ENCODE data around the gene RFT1.

Gene RFT1

DNA sequence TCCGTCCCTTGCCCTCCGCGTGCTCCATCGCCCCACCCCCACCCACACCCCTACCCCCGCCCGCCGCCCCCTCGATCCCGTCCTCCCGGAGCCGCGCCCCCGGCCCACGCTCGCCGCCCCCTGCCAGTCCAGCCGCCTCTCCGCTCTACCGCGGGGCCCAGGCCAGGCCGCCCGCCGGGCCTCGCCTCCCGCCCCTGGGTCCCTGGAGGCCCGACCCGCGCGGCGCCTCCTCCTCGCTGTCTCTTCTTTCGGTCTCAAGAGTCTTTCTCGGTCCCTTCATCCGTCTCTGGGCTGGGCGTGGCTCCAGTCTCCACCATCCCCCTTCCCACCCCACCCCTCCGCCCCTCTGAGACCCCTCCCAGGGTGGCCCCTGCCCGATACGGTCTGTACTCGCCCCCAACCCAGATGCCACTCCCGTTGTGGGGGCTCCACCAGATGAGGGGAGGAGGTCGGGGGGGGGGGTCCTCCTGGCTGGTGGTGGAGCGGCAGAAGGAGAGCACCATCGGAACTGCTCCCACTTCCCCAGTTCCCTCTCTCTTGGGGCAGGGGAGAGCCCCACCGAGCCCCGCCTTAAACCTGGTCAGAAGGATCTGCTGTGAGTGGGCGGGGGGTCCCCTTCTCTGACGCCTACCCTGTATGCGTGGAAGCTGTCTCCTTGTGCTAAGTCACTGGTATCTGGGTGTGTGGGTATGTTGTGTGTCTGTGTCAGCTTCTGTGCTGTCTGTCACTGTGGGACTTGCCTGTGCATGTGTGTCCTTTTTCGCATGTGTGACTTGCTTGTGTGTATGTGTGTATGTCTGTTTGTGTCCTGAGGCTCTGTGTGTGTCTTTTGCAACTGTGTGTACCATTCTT lies 31.8 kb upstream of the RFT1 start:
- TF ChIP-seq, protein P1, sequence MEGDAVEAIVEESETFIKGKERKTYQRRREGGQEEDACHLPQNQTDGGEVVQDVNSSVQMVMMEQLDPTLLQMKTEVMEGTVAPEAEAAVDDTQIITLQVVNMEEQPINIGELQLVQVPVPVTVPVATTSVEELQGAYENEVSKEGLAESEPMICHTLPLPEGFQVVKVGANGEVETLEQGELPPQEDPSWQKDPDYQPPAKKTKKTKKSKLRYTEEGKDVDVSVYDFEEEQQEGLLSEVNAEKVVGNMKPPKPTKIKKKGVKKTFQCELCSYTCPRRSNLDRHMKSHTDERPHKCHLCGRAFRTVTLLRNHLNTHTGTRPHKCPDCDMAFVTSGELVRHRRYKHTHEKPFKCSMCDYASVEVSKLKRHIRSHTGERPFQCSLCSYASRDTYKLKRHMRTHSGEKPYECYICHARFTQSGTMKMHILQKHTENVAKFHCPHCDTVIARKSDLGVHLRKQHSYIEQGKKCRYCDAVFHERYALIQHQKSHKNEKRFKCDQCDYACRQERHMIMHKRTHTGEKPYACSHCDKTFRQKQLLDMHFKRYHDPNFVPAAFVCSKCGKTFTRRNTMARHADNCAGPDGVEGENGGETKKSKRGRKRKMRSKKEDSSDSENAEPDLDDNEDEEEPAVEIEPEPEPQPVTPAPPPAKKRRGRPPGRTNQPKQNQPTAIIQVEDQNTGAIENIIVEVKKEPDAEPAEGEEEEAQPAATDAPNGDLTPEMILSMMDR (conservative IDR thresholded peaks at IDR 0.05) = no peak
- H3K27ac ChIP-seq = peak overlapping the region; percentile 99

DNA sequence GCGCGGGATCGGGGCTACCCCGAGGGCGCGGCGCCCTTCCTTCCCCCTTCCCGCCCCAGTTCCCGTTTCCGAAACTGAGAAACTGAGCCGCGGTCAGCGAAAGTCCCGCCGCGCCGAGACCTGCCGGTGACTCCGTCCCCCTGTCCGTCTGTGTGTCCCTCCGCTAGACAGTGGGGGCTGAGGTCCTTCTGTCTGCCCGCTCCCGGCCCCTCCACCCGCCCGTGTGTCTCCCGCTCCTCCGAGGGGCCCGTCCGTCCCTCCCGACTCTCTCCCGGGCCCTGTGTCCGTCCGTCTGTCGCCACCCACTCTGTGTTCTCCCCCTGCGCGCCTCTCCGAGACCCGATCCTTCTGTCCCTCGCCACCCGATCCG lies 31.2 kb upstream of the RFT1 start:
- TF ChIP-seq, protein P1 (conservative IDR thresholded peaks at IDR 0.05) = no peak
- peak overlapping the region; percentile 99 for H3K27ac ChIP-seq

DNA sequence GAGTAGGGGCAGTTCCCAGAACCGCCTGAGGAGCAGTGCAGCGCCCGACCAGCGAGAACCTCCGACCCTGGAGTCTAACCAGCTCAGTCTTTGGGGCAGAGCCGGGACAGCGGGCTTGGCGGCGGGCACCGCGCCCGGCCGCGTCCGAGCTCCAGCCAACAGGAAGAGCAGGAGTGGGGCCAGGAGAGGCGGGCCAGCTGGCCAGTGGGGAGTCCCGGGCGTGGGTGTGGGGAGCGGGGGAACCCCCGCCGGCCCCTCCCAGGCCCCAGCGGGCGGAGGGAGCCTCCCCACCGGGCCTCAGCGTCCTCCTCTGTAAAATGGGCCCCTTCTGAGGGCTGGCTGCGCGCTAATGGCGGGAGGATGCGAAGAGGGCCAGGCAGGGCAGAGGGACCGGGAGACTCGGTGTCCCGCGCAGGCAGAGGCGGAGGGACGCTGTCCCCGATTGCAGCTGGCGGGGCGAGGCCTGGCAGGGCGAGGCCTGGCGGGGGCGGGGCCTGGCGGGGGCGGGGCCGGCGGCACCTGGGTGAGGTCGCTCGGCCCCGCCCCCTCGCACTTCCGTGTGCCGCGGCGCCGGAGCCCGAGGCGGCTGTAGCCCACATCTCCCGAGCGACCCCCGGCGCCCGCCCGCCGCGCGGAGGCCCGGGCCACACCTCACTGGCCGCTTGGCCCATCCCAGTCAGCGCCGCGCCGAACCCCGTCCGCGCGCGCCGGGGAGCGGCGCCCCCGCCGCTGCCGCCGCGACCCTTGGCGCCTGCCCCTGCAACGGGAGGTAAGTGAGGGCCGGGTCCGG lies 30.6 kb upstream of the RFT1 start, which contains the start of gene PRKCD:
PRKCD (plus strand) TSS at position 550 of the 790 bp plus-strand sequence. CDS start 17,214 bp downstream, outside the sequence.
- peak within 1 kb of the TSS; percentile 99 for H3K27ac ChIP-seq
- TF ChIP-seq, protein P1 (conservative IDR thresholded peaks at IDR 0.05) = peak; percentile 71

DNA sequence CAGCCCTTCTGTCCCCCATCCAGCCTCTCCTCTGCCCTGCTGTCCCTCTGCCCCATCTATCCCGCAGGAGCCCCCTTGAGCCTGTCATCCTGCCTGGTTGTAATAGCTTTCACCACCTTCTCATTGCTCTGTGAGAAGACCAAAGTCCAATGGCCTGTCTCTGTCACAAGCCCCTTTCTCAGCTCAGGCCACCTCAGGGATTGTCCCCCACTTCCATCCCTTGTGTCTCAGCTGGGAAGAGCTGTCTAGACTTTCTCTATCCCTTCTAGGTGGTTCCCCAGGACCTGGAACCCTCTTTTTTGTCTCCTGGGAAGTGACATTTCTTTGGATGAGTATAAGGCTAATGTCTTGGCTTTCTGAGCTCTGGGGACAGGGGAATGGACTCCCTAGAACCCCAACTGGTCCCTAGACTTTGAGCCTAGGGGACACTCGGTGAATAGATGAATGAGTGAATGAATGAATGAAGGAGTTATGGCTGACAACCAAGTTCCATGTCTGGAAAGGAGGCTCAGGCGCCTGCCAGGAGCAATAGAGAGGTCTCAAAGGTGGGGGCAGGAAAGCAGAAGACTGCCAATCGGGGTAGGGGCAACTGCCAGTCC lies 29.9 kb upstream of the RFT1 start:
- TF ChIP-seq, protein P1 (conservative IDR thresholded peaks at IDR 0.05) = no peak; the same call in 1 of the 2 replicates
- H3K27ac ChIP-seq = peak overlapping the region; percentile 99

DNA sequence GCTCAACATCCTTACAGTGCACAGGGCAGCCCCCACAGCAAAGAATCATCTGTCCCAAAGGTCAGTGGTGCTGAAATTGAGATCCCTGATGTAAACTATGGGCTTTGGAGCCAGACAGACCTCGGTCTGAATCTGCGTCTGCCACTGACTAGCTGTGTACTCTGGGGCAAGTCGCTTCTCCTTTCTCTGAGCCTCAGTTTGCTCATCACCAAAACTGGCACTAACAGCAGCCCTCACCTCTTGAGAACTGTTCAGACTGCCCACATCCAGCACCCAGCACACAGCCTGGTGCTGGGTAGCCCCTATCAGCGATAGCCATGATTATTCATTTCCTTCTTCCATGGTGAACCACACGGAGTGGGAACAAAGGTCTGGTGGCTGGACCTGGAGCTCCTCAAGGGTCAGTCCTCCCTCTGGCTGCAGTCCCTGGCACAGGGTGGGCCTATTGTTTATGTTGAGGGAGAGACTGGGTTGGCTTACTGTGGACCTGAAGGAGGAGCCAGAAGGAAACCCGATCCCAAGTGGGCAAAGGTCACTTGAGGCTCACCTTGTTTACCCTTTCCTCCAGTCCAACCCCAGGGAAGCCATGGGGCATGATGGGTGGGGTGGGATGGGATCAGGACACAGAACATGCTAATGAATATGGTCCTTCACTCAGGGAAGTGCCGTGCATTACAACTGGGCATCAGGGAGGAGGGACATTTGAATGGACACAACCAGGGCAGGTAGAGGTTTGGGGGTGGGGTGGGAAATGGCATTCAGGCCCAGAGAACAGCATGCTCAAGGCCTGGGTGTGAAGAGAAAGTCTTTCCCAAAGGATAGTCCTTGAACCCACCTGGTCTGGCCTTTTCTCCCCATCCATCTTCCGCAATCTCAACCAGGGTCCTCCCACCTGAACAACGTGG lies 29.2 kb upstream of the RFT1 start:
- TF ChIP-seq, protein P1 (conservative IDR thresholded peaks at IDR 0.05) = no peak
- peak overlapping the region; percentile 99 for H3K27ac ChIP-seq

DNA sequence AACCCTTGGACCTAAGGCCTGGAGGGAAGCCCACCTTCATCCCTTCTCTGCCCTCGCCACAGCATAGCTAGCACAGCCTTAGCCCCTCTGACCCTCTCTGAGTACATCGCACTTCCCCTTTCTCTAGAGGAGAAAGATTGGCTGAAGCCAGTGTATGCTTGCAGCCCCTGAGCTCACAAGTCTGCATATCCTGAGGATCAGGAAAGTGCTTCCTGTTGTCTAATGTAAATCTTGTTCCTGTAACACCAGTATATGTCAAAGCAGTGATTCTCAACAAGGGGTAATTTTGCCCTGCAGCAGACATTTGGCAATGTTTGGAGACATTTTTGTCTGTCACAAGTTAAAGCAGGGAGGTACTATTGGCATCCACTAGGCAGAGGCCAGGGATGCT lies 28.5 kb upstream of the RFT1 start:
- TF ChIP-seq, protein P1 (conservative IDR thresholded peaks at IDR 0.05) = no peak
- H3K27ac ChIP-seq = peak overlapping the region; percentile 99

Data from VCaP (cell line).